HL-60/S4 treated with phorbol 12-myristate 13-acetate at 8.2 ng/mL for 4 days and 3 days (cell line): ENCODE measurements around the gene S100A13.
"Not testable (repeated sequence)": the region's sequence is repeated elsewhere in the genome, so short reads cannot be mapped to it uniquely, and the experiment has no call there.

Source experiments
- in situ Hi-C: fragments of 300-500 bp; cut with MboI; formaldehyde crosslinking; loops from 2 replicates; pipeline ENCODE4 v1.15.0; 2022; ENCODE audit warnings: low sequenced_read_pairs

The S100A13 gene

DNA sequence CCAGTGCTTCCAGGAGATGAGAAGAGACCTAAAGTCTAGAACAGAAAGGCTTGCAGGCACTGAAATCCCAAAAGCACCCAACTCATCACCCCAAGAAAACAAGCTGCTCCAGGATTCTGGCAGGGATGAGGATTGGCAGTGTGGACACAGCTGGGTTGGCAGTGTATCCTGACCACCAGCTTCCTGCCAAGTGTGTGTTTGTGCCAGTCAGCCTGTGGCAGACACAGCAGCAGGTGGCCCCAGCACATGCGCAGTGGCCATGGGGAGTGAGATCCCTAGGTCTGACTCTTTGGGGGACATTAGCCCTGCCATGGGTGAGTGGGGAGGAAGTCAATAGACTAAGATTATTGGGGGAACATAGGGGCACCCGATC is 22.5 kb upstream of the S100A13 start:
- in situ Hi-C loops = loop anchor here (25.0 kb wide), 1 partner anchor 337 kb away; the partner anchor contains the start of genes JTB, RAB13 and RPS27

DNA sequence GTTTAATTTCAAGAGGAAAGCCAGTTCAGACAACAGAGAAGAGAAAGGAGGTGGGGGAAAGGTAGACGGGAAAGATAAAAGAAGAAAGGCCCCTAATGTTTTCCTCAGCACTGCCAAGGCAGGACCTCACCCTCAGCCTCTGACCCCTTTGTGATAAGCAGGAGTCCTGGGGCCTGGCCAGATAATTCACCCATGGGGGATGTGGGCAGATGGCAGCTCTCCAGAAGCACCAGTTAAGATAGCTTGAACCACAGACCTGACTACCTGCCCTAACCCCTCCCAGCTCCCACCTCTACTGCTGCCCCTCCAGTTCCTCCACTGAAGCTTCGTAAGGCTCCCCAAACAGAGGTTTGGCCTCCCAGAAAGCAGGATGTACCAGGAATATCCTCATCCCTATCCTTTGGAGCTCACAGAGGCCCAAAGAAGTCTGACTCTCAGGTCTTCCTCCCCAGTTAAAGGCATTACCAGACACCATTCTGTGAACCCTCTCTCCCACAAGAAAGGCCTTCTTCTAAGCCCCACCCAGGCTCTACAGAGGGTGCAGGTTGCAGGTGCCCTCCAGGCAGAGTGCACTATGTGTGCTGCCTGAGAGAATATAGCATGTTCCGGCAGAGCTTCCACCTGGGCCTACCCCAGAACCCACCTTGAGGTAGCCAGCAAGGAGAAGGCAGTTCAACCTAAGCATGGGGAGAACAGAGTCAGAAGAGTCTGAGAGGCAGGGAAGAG is 22.0 kb upstream of the S100A13 start:
- in situ Hi-C loops = no loop called here

DNA sequence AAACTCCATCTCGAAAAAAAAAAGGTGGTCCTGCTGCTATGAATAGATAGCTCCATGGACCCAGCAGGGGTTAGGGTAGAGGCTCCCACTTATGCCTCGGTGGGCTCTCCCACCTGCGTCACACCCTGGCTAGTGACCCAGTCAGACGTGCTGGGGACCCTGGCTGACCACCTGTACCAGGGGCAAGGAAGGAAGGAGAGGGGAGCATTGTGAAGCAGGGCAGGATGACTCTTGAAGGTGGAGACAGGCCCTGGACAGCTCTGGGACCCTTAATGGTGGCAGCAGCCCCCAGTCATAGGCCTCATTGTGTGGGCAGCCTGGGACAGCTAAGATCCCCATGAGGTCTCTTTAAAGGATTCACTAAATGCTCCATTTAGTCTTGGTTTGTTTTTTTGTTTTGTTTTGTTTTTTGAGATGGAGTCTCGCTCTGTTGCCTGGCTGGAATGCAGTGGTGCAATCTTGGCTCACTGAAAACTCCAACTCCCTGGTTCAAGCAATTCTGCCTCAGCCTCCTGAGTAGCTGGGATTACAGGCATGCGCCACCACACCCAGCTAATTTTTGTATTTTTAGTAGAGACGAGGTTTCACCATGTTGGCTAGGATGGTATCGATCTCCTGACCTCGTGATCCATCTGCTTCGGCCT is 20.8 kb upstream of the S100A13 start:
- in situ Hi-C loops = no loop called here

DNA sequence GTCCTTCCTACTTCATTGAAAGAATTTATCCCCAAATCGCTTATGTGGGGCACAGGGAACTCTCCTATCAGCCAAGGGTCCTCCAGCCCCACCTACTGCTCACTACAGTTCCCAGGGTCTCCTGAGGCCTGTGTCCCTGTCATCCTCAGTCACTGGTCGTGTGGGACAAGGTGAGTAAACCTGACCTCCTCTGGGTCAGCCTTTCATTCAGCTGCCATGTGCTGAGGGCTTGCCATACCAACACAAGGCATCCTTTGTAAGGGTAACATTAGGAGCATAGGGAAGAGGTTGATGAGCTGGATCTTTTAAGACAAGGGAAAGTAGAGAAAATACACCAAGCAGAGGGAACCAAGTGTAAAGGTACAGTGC is 20.0 kb upstream of the S100A13 start:
- in situ Hi-C loops = no loop called here

DNA sequence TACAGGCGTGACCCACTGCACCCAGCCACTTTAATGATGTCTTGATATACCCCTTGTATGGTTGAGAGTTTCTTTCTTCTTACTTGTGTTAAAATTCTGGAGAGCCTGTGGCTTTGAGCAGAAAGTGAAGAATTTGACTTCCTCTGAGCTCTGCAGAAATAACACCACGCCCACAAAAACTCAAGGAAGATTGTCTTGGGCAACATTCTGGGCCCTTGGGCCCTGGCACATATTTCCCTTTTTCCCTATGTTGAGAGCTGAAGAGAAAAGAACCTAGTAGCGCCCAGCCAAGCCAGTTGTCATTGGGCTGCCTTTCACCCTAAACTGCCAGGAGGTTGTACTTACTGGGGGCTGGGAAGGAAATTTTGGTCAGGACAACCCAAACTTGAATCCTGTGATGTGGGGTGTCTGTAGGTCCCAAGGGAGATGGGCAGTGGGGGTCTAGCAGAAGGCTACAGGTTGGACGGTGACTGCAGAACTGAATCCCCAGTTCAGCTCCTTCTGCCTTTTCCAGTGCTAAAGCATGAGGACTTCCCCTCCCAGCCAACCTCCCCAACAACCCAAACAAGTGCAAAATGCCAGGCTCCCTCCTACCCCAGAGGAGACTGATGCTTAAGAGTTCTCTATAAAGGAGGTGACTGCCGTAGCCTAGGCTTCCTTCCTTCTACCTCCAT is 19.5 kb upstream of the S100A13 start:
- in situ Hi-C loops = no loop called here

DNA sequence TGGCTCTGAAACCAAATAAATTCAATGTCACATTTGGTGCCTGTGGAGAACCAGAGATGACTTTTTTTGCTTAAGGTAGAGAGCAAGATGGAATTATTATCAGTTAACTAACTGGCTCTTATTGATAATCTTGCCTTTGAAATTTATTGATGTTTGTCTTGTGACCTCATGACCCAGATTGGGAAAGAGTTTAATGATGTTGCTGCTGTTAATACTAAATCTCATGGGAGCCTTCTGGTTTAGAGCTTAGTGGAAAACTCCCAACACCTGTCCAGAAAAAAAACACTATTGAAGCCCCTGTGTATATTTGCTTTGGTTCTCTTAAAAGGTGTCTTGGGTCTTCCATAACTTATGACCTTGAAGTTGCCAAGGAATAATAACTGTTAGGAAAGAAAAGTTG is 16.5 kb upstream of the S100A13 start:
- in situ Hi-C loops = no loop called here

DNA sequence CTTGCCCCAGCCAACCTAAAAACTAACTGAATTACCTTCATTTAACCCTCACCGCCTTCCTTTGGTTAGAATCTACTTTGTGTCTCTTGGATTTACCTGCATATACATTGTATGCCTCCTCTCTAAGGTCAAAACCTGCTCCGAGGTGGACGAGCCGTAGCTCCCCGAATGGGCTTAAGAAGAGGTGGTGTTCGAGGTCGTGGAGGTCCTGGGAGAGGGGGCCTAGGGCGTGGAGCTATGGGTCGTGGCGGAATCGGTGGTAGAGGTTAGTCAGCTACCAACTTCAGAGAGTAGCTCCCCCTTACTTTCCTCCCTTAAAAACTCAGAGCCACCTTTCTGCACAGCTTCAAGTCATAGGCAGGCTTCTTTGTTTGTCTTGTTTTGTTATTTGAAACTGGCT is 15.8 kb upstream of the S100A13 start:
- in situ Hi-C loops = no loop called here

DNA sequence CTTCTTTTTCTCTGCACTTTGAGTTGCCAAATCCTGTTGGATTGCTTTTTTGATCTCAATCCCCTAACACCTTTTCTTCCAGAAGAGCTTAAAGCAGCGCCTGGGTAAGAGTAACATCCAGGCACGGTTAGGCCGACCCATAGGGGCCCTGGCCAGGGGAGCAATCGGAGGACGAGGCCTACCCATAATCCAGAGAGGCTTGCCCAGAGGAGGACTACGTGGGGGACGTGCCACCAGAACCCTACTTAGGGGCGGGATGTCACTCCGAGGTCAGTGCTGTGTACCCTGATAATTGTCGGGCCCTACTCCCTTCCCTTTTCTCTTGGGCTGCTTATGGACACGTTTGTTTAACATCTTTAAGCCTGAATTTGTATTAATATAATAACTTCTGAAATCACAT is 14.9 kb upstream of the S100A13 start:
- in situ Hi-C loops = no loop called here

DNA sequence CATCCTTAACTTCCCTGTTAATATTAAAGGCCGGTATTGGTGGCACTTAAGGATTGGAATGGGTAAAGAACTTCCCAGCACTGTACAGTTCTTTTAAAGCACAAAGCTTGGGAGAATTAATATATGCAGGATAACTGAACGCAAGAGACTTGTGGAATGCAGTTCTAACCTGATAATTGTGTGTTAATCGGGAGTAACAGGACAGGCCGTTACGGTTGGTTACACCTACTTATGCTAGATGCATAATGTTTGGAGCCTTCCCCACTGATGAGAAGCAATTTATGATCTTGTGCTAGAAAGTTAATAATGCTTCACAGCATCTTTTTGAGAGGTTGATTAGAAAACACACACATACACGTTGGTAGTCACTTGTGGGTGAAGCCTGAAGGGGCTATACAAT is 13.6 kb upstream of the S100A13 start:
- in situ Hi-C loops = no loop called here

DNA sequence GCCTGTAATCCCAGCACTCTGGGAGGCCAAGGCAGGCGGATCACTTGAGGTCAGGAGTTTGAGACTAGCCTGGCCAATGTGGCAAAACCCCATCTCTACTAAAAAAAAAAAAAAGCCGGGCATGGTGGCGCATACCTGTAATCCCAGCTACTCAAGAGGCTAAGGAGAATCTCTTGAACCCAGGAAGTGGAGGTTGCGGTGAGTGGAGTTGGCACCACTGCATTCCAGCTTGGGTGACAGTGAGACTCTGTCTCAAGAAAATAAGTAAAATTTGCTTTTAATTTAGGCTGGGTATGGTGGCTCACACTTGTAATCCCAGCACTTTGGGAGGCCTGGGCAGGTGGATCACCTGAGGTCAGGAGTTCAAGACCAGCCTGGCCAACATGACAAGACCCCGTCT is 12.9 kb upstream of the S100A13 start:
- in situ Hi-C loops = not testable (repeated sequence)

DNA sequence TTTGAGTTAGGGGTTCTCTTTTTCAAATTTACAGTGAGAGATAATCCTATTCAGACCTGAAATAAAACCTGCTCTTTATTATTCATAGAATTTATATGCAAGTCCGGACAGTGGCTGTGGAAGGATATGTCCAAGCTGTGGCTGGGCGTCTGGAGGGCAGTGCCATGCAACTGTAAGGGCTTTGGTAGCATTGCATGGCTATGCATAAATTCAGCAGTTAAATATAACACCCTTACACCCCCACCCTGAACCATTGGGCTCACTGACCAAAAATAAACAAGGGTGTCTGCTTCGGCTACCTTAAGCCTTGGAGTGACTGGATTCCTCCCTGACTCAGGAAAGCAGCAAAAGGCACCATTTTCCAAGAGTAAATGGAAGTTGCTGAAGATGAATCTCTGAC is 12.0 kb upstream of the S100A13 start:
- in situ Hi-C loops = no loop called here

DNA sequence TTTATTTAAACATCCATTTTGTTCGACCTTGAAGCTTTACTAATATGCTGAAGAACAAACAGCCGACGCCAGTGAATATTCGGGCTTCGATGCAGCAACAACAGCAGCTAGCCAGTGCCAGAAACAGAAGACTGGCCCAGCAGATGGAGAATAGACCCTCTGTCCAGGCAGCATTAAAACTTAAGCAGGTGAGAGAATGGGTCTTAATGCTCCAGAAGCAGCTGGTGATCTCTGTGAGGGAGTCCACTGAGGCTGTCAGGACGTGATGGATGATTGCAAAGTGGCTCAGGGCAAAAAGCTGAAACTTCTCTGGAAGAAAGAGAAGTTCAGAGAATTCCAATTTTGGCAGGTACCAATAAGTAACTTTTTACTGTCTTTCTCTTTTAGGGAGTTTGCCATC is 11.0 kb upstream of the S100A13 start:
- in situ Hi-C loops = no loop called here

DNA sequence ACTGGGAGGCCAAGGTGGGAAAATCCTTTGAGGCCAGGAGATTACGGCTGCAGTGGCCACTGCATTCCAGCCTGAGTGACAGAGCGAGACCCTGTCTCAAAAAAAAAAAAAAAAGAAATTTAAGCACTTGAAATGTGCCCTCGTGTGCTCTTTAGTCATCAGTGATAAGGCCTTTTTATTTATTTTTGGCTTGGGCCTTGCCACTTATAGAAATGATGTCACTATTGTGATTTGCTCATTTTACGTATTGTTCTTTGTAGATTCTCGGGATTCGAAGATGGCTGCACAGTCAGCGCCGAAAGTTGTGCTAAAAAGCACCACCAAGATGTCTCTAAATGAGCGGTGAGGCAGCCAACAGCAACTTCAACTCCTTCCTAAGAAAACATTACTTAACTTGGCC is 9.0 kb upstream of the S100A13 start:
- in situ Hi-C loops = no loop called here

DNA sequence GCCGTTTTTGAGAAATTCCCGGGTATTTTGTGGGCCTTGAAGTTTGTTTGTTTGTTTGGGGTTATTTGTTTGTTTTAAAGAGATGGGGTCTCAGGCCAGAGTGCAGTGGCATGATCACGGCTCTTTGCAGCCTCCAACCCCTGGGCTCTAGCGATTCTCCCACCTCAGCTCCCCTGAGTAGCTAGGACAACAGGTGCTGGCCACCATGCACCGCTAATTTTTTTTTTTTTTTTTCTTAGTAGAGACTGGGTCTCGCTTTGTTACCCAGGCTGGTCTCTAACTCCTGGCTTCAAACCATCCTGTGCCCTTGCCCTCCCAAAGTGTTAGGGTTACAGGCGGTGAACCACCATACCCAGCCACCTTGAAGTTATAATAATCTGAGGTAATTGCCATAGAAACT is 8.6 kb upstream of the S100A13 start:
- in situ Hi-C loops = no loop called here

DNA sequence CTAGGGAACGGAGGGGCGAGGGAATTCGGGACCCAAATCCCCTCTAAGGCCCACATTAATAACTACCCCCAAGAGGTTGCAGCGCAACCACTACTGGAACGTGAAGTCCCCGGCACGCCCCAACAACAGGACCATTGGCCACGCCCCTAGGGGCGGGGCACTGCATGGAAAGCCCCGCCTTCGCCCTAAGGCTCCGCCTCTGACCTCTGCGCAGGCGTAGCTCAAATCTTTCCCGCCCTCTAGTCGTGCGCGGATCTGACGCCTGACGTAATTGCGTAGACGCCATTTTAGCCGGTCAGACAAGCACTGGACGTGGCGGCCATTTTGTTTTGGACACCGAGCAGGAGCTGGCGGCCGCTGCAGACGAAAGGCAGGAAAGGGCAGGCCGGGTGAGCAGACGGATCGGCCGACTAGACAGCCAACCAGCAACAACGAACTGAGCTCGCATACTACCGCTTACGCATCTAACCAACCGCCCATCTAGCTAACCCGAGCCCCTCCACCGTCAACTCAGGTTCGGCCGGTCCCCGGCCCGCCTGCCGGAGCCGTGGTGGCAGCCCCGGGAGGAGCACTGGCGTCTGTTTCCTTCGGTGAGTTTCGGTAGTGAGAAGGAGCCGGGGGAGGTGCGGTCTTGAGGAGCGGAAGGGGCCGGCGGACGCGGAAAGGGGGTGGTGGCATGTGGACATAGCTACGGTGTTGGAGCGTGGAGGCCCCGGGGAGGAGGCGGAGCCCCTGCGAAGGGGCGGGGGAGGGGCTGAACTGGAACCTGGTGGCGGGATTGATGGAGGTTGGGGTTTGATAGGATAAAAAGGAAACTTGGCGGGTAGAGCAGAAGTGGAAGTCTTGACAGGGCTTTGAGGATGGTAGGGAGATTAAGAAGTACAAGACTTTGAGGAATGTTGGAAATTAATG is 6.7 kb upstream of the S100A13 start, which contains the start of gene CHTOP:
Gene CHTOP, plus strand, starts transcription at position 313 of the 912 bp plus-strand sequence. CDS start 2,523 bp downstream, outside the sequence.
- in situ Hi-C loops = no loop called here

DNA sequence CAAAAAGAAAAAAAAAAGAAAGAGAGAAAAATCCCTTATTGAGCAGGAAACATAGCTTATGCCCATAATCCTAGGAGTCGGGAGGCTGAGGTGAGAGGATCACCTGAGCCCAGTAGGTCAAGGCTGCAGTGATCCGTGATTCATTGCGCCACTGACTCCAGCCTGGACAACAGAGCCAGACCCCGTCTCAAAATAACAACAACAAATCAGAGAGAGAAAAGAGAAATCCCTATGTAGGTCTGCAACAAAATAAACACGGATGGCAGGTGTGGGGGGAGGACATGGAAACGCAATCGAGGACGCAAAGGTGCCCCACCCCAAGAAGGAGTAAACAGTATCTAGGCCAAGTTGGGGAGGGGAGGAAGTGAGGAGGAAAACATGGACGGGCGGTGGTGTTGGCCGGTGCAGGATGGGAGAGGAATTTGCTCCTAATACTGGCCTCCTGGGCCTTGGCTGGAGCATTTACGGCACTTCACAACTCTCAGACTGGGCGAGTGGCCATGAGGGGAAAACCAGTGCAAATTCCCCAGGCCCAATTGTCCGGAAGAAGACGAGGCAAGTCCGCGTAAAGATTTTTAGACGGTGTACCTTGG is 6.0 kb upstream of the S100A13 start:
- in situ Hi-C loops = no loop called here

DNA sequence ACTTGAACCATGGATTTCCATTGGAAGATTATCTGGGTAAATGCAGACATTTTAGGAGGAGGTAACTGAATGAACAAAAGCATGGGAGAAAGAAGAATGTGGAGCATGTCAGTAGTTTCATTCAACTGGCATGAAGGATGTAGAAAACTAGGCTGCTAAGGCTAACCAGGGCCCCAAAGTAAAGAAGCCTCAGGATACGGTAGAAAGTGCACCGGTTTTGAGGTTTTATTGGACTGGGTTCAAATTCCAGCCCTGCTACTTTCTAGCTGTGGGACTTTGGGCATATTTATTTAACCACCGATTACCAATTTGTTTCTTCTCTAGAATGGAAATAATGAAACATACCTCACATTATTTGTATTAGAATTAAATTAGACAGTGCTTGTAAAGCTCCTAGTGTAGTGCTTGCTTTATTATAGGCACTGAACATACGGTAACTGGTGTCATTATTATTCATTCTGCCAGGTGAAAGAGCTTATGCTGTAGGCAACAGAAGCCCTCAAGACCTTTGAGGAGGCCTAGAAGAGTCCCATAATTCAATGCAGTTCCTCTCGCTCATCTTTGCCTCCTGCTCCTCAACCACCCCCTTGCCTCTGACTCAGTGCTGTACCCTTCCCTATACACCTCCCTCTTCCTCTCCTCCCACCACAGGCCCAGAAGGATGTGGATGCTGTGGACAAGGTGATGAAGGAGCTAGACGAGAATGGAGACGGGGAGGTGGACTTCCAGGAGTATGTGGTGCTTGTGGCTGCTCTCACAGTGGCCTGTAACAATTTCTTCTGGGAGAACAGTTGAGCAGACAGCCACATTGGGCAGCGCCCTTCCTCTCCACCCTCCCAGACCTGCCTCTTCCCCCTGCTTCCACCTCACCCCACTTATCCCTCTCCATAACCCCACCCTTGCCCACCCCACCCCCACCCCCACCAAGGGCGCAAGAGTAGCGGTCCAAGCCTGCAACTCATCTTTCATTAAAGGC is 4.0 kb upstream of the S100A13 start:
- in situ Hi-C loops = no loop called here

DNA sequence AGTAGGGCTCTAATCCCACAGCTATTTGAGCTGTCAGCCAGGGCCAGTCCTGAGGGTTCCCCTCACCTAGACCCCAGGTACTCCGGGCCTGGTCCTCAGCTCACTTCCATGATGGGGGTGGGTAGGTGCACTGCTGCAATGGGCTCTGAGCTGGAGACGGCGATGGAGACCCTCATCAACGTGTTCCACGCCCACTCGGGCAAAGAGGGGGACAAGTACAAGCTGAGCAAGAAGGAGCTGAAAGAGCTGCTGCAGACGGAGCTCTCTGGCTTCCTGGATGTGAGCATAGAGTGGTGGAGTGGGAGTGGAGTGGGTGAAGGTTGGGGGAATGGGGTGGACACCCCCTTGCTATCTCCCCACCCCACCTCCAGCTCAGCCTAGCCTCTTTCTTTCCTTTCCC is 3.1 kb upstream of the S100A13 start:
- in situ Hi-C loops = no loop called here

DNA sequence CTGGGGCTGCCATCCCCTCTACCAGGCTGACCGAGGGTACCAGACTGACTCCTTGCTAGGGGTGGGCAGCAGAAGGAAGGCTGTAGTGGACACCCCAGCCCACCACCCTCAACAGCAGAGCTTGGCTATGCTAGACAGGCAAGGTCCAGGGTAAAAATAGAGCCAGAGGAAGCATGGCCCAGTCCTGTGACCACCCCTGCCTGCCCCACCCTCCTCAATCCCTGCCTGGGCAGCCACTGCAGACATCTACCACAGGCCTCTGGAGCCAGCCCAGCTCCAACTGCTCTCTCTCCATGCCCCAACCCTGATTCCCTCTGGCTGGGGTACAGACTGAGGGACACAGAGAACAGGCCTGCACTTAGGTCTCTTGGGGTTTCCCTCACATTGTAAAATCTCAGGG is 2.7 kb upstream of the S100A13 start:
- in situ Hi-C loops = no loop called here

DNA sequence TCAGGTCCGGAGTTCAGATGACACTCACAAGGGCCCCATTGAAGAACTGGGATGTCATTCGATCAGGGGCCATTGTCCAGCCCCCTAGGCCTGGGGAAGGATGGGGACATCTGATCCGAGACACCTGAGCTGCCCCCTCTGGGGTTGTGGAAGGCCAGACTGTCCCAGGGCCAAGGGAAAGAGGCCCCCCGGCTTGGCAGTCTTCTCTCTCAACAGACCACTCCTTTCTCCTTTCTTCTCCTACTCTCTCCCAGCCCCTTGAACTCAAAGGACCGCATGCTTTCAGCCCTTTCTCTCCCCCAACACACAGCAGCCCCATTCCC is 2.0 kb upstream of the S100A13 start:
- in situ Hi-C loops = no loop called here
